Measurements from ENCODE around the gene SEC22A.

Gene SEC22A

DNA sequence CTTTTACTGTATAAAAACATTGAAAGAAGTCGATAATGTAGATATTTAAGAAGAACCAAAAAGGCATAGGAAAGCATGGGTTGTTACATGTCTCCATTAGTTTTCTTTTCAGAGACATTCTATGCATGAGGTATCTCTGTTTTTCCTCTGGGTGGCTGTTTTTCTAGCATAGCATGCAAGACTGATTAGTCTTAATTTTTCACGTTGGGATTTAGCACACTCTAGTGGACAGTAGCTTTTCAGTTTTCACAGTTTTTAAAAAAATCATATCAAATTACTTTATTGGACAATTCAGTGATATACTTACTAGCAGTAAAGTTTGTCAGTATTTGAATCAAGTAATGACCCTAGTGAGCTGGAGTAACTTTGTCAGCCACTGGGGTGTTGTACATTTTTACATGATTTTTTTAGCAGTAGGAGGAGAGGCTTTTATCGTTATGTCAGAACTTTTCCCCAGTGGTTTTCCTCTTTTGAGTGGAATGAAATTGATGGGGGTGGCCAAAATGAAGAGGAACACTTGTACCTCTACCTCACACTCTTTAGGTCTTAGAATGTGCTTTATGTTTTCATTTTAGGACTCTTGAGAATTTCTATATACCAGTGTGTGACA, 57.2 kb downstream of the SEC22A start:
- peak; percentile 77 to 82 for DNase-seq (ENCODE audit: low read depth in 2 of 2)

DNA sequence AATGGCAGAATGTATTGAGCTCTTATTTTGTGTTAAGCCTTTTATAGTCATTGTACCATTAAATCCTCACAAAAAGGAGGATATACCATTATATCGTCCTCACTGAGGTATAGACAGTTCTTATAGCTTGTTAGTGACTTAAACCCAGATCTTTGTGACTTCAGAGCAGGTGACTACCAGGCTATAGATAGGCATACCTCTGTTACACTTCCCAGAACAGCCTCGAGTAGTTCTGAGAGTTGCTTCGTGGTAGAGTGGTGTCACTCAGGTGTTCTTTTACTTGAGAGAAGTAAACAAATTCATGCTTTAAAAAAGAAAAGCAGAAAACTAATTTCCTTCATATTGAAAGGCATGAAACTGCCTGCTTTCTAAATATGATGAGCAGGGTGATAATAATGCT, 59.9 kb downstream of the SEC22A start:
- no peak for DNase-seq (ENCODE audit: low read depth in 2 of 2)

More for the DNA sequence above, 57.2 kb downstream of the SEC22A start:
- H3K4me3 ChIP-seq (replicated peaks in 1 of 2; ENCODE audit: low read depth in 2 of 2, low read length in 2 of 2) = no peak overlapping the region
- peak; percentile 59 for TF ChIP-seq CTCF (IDR thresholded peaks at IDR 0.05; ENCODE audit: low read depth, low read length)

DNA sequence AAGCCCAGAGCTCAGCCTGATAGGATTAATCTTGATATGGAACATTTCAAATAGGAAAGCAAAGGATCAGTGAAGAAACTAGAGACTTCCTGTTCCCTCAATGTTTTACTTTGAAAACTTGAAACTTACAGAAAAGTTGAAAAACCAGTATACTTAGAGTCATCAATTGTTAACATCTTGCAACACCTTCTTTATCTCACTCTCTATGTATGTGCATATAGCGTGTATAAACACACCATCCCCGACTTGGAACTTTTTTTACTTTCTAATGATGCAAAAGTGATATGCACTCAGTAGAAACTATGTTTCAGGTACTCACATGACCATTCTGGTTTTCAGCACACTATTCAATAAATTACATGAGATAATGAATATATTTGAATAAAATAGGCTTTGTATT, 60.5 kb downstream of the SEC22A start:
- H3K4me3 ChIP-seq (replicated peaks in 1 of 2; ENCODE audit: low read depth in 2 of 2, low read length in 2 of 2) = no peak overlapping the region
- no peak for TF ChIP-seq CTCF (IDR thresholded peaks at IDR 0.05; ENCODE audit: low read depth, low read length)
- no peak for DNase-seq (ENCODE audit: low read depth in 2 of 2)

More for the DNA sequence above, 59.9 kb downstream of the SEC22A start:
- no peak overlapping the region for H3K4me3 ChIP-seq (replicated peaks in 1 of 2; ENCODE audit: low read depth in 2 of 2, low read length in 2 of 2)
- no peak for TF ChIP-seq CTCF (IDR thresholded peaks at IDR 0.05; ENCODE audit: low read depth, low read length)

DNA sequence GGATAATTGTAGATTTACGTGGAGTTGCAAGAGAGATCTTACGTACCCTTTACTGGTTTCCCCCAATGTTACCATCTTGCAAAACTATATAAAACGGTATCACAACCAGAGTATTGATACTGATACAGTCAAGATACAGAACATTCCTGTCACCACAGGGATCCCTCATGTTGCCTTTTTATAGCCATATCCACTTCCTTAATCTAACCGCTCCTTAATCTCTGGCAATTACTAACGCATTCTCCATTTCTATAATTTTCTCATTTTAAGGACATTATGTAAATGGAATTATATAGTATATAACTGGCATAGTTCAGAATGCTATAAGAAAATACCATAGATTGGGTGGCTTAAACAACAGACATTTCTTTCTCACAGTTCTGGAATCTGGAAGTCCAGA, 61.1 kb downstream of the SEC22A start:
- H3K4me3 ChIP-seq (replicated peaks in 1 of 2; ENCODE audit: low read depth in 2 of 2, low read length in 2 of 2) = no peak overlapping the region
- DNase-seq (ENCODE audit: low read depth in 2 of 2) = no peak
- TF ChIP-seq CTCF (IDR thresholded peaks at IDR 0.05; ENCODE audit: low read depth, low read length) = no peak

DNA sequence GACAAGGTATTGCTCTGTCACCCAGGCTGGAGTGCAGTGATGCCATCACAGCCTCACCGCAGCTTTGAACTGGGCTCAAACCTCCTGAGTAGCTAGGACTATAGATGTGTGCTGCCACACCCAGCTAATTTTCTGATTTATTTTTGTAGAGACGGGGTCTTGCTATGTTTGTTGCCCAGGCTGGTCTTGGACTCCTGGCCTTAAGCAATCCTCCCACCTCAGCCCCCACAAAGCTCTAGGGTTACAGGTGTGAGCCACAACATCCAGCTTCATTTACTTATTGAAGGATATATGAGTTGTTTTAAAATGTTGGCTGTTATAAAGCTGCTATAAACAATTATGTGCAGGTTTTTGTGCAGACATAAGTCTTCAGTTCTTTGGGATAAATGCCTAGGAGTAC, 62.2 kb downstream of the SEC22A start:
- TF ChIP-seq CTCF (IDR thresholded peaks at IDR 0.05; ENCODE audit: low read depth, low read length) = no peak
- no peak for DNase-seq (ENCODE audit: low read depth in 2 of 2)
- H3K4me3 ChIP-seq (replicated peaks in 1 of 2; ENCODE audit: low read depth in 2 of 2, low read length in 2 of 2) = no peak overlapping the region

- TF ChIP-seq CTCF (IDR thresholded peaks at IDR 0.05; ENCODE audit: low read depth, low read length) = no peak
- no peak overlapping the region for H3K4me3 ChIP-seq (replicated peaks in 1 of 2; ENCODE audit: low read depth in 2 of 2, low read length in 2 of 2)
- no peak for DNase-seq (ENCODE audit: low read depth in 2 of 2)
These were observed 66.1 kb downstream of the SEC22A start for GRCh38 chr3:123267821-123268220.

DNA sequence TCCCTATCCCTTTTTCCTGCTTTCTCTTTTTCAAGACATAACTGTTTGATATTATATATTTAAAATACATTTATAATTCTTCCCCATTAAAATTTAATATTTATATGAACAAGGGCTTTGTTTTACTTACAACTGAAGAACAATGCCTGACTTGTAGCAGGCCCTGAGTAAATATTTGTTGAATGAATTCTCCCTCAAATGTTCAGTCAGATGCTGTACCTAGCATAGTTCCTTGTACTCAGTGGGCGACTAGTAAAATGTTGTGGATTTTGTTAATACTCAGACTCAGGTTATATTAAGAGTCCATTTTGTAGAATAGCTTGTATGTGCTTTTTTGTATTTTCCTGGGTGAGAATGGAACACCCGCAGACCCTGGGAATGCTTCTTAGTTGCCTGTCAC, 69.1 kb downstream of the SEC22A start:
- no peak for DNase-seq (ENCODE audit: low read depth in 2 of 2)
- TF ChIP-seq CTCF (IDR thresholded peaks at IDR 0.05; ENCODE audit: low read depth, low read length) = no peak
- no peak overlapping the region for H3K4me3 ChIP-seq (replicated peaks in 1 of 2; ENCODE audit: low read depth in 2 of 2, low read length in 2 of 2)
